Lower leg skin (tissue), 4 donors: ENCODE measurements around the gene SORCS2. TPM values are rescaled to one million over a fixed set of nuclear protein-coding genes. Genes with fewer than 3 reads are reported as not detected.

Source experiments
- DNase-seq, 2 donors: peaks; one replicate each; pipeline ENCODE4 v3.0.0-alpha.2; 2019; ENCODE audit warnings: low spot score in 2 of 2
- H3K4me3 ChIP-seq: fragments of 200-600 bp; sonication (generic); 2 replicates; pipeline ENCODE4 v1.5.1; 2017; ENCODE audit warnings: mild to moderate bottlenecking, low read depth; ENCODE audit not compliant: poor library complexity, severe bottlenecking
- POLR2A ChIP-seq, 2 donors: fragments of 450-650 bp; IDR thresholded peaks; one replicate each; pipeline ENCODE4 v1.6.1; 2016 to 2017; ENCODE audit warnings: antibody characterized with exemption in 2 of 2, mild to moderate bottlenecking in 1 of 2, moderate library complexity in 1 of 2
- WGBS, 2 donors: methylation state at CpG; one replicate each; pipeline ENCODE4 v1.1.5; 2018; 5-methylcytosine and 5-hydroxymethylcytosine counted together
- intact Hi-C: fragments of 100-400 bp; cut with DNase I; formaldehyde crosslinking; loops from one replicate; pipeline ENCODE4 v1.15.0; 2023; ENCODE audit warnings: low total_unique reads
- total RNA-seq, 4 donors: library from RNA; depleted of rRNA; stranded (reverse); fragments of >200 nt; gene quantifications; one replicate each; pipeline ENCODE4 v1.1.0, GENCODE V29; 2016
- TF ChIP-seq, protein P1 (sequence below), 3 donors: fragments of 450-650 bp; IDR thresholded peaks; one replicate each; pipeline ENCODE4 v1.5.1; 2016; ENCODE audit warnings: antibody characterized with exemption in 3 of 3, mild to moderate bottlenecking in 3 of 3, moderate library complexity in 2 of 3

The SORCS2 gene
- total RNA-seq, 4 donors from 2014 or later, result 1.1 to 6.4 (median 1.5) TPM

DNA sequence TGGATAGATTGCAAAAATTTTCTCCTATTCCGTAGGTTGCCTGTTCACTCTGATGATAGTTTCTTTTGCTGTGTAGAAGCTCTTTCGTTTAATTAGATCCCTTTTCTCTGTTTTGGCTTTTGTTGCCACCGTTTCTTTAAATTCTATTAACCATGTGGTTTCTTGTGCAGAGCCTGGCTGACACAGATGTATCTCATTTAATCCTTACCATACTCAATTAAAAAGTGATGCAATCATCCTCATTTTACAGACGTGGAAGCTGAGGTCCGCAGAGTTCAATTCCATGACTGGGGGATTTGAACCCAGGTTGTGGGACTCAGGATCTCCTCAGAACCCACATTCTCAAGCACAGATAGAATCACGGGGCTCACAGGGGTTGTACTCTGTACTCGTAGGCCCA lies 66.7 kb downstream of the SORCS2 start:
- 89 to 94% methylated on average over 7 of the region's 7 CpGs for whole genome bisulfite sequencing, 2 donors
- no peak overlapping the region for H3K4me3 ChIP-seq
- no peak for DNase-seq
- no peak for TF ChIP-seq POLR2A (IDR thresholded peaks at IDR 0.05)
- TF ChIP-seq, protein P1, sequence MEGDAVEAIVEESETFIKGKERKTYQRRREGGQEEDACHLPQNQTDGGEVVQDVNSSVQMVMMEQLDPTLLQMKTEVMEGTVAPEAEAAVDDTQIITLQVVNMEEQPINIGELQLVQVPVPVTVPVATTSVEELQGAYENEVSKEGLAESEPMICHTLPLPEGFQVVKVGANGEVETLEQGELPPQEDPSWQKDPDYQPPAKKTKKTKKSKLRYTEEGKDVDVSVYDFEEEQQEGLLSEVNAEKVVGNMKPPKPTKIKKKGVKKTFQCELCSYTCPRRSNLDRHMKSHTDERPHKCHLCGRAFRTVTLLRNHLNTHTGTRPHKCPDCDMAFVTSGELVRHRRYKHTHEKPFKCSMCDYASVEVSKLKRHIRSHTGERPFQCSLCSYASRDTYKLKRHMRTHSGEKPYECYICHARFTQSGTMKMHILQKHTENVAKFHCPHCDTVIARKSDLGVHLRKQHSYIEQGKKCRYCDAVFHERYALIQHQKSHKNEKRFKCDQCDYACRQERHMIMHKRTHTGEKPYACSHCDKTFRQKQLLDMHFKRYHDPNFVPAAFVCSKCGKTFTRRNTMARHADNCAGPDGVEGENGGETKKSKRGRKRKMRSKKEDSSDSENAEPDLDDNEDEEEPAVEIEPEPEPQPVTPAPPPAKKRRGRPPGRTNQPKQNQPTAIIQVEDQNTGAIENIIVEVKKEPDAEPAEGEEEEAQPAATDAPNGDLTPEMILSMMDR (IDR thresholded peaks at IDR 0.05), result no peak
- intact Hi-C loops, result no loop called here

GRCh38 chr4:7260569-7260968 lies 68.2 kb downstream of the SORCS2 start:
- 76 to 92% methylated on average over 7 of the region's 7 CpGs for WGBS, 2 donors
- no peak overlapping the region for H3K4me3 ChIP-seq
- TF ChIP-seq, protein P1 (IDR thresholded peaks at IDR 0.05), result no peak
- no peak for TF ChIP-seq POLR2A (IDR thresholded peaks at IDR 0.05)
- DNase-seq, result no peak
- intact Hi-C loops, result no loop called here

DNA sequence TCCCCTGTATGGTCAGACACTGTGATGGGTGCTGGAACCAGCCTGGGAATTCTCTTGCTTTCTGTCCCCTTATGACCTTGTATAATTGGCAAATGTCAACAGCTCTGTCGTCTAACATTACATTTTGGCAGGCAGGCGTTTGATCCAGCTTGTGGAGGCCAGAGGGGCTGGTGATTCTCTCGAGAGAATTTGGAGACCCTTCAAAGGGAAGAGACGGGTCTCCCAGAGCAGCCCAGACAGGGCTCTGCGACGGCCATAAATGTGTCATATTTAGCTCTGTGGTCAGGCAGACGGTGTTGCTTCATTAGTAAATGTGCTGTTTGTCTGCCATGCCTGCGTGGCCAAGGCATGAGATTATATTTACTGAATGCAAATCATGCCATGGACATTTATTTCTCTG lies 68.7 kb downstream of the SORCS2 start:
- no peak for DNase-seq
- intact Hi-C loops, result no loop called here
- H3K4me3 ChIP-seq, result no peak overlapping the region
- TF ChIP-seq, protein P1 (IDR thresholded peaks at IDR 0.05), result no peak
- no peak for TF ChIP-seq POLR2A (IDR thresholded peaks at IDR 0.05)
- 52% methylated on average over 8 of the region's 8 CpGs for WGBS, 2 donors

DNA sequence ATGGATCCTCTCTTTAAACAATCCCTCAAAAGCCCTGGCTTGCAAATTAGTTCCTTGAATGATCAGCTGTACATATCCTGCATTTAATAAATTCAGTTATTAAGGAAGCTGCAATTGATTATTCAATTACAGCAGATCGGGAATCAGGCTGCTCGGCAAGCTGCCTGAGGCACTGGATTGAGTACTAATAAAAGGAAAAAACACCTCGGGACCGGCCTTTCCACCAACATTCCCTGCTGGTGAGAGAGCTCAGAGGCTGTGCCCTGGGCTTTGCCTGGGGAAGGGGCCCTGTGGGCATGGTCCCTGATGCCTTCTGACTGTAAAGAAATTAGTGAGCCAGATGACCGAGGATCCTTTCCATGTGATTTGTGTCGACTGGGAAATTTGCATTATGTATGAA lies 69.2 kb downstream of the SORCS2 start:
- H3K4me3 ChIP-seq, result no peak overlapping the region
- DNase-seq, result no peak
- intact Hi-C loops, result no loop called here
- WGBS, 2 donors, result 56 to 59% methylated on average over 6 of the region's 6 CpGs
- TF ChIP-seq, protein P1 (IDR thresholded peaks at IDR 0.05), result no peak
- TF ChIP-seq POLR2A (IDR thresholded peaks at IDR 0.05), result no peak

GRCh38 chr4:7262134-7262533 lies 69.8 kb downstream of the SORCS2 start:
- intact Hi-C loops, result no loop called here
- TF ChIP-seq, protein P1 (IDR thresholded peaks at IDR 0.05), result no peak
- TF ChIP-seq POLR2A (IDR thresholded peaks at IDR 0.05), result no peak
- no peak for DNase-seq
- H3K4me3 ChIP-seq, result no peak overlapping the region
- WGBS, 2 donors, result 88 to 92% methylated on average over 1 of the region's 1 CpG

DNA sequence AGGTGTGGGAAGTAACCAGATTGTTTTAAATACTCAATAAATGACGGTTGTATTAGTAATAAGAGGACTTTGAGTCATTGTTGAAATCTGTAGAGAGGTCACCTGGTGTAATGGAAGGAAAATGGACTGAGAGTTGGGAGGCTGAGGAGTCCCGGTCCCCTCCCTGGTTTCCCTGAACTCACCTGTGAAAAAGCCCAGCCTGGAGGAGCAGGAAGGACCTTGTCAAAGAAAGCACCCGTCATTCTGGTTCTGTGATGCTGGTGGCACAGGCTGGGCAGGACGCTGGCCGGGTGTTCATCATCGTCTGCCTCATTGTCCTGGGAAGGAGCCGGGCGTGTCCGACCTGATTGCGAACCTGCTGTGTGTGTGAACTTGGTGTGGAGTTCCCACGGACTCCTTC lies 70.8 kb downstream of the SORCS2 start:
- no peak for TF ChIP-seq POLR2A (IDR thresholded peaks at IDR 0.05)
- TF ChIP-seq, protein P1 (IDR thresholded peaks at IDR 0.05), result no peak
- no peak overlapping the region for H3K4me3 ChIP-seq
- DNase-seq, result no peak
- WGBS, 2 donors, result 63 to 71% methylated on average over 10 to 11 of the region's 11 CpGs
- intact Hi-C loops, result no loop called here
